Immature natural killer cell (primary cell): ENCODE data around the gene ANKAR. TPM values are rescaled to one million over a fixed set of nuclear protein-coding genes. Genes with fewer than 3 reads are reported as not detected.
A peak's percentile ranks its signal among the peaks of the same experiment; 100 is the strongest.

Source experiments
- DNase-seq, 3 donors: peaks; one replicate each; pipeline ENCODE4 v3.0.0; 2022; ENCODE audit warnings: mixed read lengths in 1 of 3
- H3K27ac Mint-ChIP-seq, 6 donors: one replicate each; pipeline ENCODE4 v1.8.0; 2020; ENCODE audit warnings: mixed read lengths in 6 of 6, mild to moderate bottlenecking in 5 of 6, inconsistent platforms in 4 of 6, moderate library complexity in 3 of 6
- H3K27me3 Mint-ChIP-seq, 3 donors: one replicate each; pipeline ENCODE4 v1.8.0; 2020 to 2021; ENCODE audit warnings: low read depth in 3 of 3, mild to moderate bottlenecking in 3 of 3, mixed read lengths in 3 of 3, moderate library complexity in 3 of 3, inconsistent platforms in 1 of 3
- H3K36me3 Mint-ChIP-seq, 3 donors: one replicate each; pipeline ENCODE4 v1.8.0; 2020; ENCODE audit warnings: mixed read lengths in 3 of 3, inconsistent platforms in 2 of 3, mild to moderate bottlenecking in 2 of 3
- H3K4me1 Mint-ChIP-seq, 2 donors: one replicate each; pipeline ENCODE4 v1.8.0; 2020; ENCODE audit warnings: inconsistent platforms in 2 of 2, mild to moderate bottlenecking in 2 of 2, mixed read lengths in 2 of 2, moderate library complexity in 1 of 2
- H3K4me3 Mint-ChIP-seq, 5 donors: one replicate each; pipeline ENCODE4 v1.8.0; 2020; ENCODE audit warnings: mild to moderate bottlenecking in 5 of 5, mixed read lengths in 5 of 5, inconsistent platforms in 3 of 5, moderate library complexity in 3 of 5
- H3K9me3 Mint-ChIP-seq, 6 donors: one replicate each; pipeline ENCODE4 v1.8.0; 2020; ENCODE audit warnings: mild to moderate bottlenecking in 6 of 6, mixed read lengths in 6 of 6, inconsistent platforms in 4 of 6, moderate library complexity in 3 of 6
- polyA plus RNA-seq, 3 donors: library from polyadenylated mRNA; unstranded; fragments of 300-500 nt; fragmentation: Illumina TruSeq; gene quantifications; one replicate each; pipeline ENCODE4 v1.2.3, GENCODE V29; 2021

Gene ANKAR
- 1 to 10 TPM; 5.7 to 9.2 (median 8.9) TPM for polyA plus RNA-seq

- Mint-ChIP-seq H3K4me1 (peaks cover 41 to 43% of the 10 kb centered on the region in 2 donors), H3K27ac (peak within 1 kb of the TSS; percentile 96 to 100 (median 99)), H3K36me3 (peaks cover 11 to 31% (median 23%) of the 10 kb centered on the region in 3 donors)
Observed at GRCh38 chr2:189674374-189675112, at the start of gene ANKAR. TSS of gene ANKAR (plus strand) at chr2:189674670. CDS start at chr2:189676491, 1,821 bp downstream.

GRCh38 chr2:189625636-189626035, 48.8 kb upstream of the ANKAR start:
- H3K27me3 Mint-ChIP-seq = peaks cover 0 to 6% (median under 1%) of the 10 kb centered on the region in 3 donors
- no peaks in the 10 kb centered on the region for H3K9me3 Mint-ChIP-seq
- H3K4me1 Mint-ChIP-seq = peaks cover 0 to 6% of the 10 kb centered on the region in 2 donors
- no peaks in the 10 kb centered on the region for H3K36me3 Mint-ChIP-seq
- H3K4me3 Mint-ChIP-seq = no peak overlapping the region
- no peak for DNase-seq
- H3K27ac Mint-ChIP-seq = no peak overlapping the region

More at GRCh38 chr2:189674374-189675112, at the start of gene ANKAR:
- peak; percentile 87 to 88 (median 87) for DNase-seq
- peak within 1 kb of the TSS; percentile 96 to 99 (median 97) for H3K4me3 Mint-ChIP-seq
- H3K9me3 Mint-ChIP-seq = peaks cover 0 to 4% (median 0%) of the 10 kb centered on the region in 6 donors
- H3K27me3 Mint-ChIP-seq = peaks cover 0 to 9% (median 8%) of the 10 kb centered on the region in 3 donors

DNA sequence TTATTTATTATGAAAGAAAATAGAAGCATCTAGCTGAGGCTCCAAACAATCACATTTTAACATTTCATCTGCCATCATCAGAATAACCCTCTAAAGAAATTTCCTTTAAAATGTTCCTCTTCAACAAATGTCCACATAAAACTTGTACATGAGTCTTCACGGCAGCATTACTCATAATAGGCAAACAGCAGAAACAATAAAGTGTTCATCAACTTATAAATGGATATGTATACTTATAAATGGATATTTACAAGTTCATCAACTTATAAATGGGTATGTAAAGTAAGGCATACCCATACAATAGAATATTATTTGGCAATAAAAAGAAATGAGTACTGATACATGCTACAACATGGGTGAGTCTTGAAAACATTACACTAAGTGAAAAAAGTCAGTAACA, 46.7 kb upstream of the ANKAR start:
- H3K36me3 Mint-ChIP-seq = no peaks in the 10 kb centered on the region
- H3K9me3 Mint-ChIP-seq = no peaks in the 10 kb centered on the region
- peaks cover 0 to 3% (median 2%) of the 10 kb centered on the region in 3 donors for H3K27me3 Mint-ChIP-seq
- H3K4me3 Mint-ChIP-seq = no peak overlapping the region
- DNase-seq = no peak
- H3K4me1 Mint-ChIP-seq = peaks cover 0 to 6% of the 10 kb centered on the region in 2 donors
- no peak overlapping the region for H3K27ac Mint-ChIP-seq

DNA sequence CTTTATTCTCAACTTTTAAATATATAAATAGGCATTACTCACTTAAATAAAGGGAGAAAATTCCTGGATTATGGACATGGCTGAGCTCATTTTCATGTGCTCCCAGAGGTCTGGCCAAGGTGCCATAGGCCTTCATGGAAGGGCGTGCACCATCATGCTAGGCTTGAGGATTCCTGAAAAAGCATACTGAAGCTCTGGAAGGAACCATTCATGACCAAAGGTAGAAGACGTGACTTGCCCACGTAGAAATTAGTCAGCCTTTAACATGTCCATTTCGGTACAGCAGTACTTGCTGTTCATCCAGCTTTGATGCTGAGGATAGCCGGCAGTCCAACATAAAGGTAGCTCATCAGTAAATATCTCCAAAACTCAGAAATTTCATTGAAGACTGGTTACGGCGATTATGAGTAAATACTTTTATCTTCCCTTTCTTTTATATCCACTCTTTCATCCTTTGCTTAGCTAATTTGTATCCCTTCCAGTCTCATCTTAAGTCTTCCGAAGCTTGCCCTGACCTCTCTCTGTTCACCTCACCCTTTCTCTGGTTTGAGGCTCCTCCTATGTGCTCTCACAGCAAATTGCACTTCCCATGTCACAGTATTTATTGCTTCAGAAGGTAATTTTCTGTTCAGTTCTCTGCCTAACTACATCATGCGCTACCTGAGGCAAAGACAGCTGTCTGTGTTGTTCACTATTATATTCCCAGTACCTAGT, 45.5 kb upstream of the ANKAR start:
- peaks cover 0 to 3% (median 2%) of the 10 kb centered on the region in 3 donors for H3K27me3 Mint-ChIP-seq
- no peak overlapping the region for H3K4me3 Mint-ChIP-seq
- no peaks in the 10 kb centered on the region for H3K36me3 Mint-ChIP-seq
- H3K9me3 Mint-ChIP-seq = no peaks in the 10 kb centered on the region
- H3K4me1 Mint-ChIP-seq = peaks cover 0 to 6% of the 10 kb centered on the region in 2 donors
- no peak overlapping the region for H3K27ac Mint-ChIP-seq
- DNase-seq = no peak

DNA sequence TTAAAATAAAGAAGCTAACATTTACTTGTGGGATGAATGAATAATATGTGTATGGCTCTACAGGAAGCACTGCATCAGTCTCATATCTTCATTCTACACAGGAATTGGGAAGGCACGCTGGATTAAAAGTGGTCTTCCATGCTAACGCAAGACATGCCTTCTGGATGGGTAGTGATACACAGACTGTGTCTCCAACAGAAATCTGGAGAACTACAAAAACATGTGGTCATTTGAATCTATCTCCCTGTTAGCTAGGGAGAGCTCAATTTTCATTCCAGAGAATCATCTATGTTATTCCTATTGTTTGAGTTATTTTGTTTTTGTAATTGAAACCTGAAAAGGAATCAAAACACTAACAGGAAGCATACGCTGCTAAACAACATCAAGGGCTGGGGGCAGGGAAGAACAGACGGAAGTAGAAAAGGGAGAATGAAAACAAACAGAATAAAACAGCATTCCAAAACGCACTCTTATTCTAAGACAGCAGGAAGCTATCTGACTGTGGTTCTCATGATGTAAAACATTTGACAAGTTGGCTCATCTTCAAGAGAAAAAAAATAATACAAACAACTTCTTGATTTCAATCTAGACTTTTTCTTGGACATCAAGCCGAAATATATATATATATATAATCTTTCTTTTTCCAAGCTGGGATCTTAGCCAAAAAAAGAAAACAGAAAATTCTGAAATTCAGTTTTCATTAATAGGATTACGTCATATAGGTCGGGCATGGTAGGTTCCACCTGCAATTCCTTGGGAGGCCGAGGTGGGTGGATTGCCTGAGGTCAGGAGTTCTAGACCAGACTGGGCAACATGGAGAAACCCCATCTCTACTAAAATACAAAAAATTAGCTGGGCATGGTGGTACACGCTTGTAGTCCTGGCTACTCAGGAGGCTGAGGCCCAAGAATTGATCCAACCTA, 44.7 kb upstream of the ANKAR start:
- H3K36me3 Mint-ChIP-seq = no peaks in the 10 kb centered on the region
- peaks cover 0 to 3% (median 2%) of the 10 kb centered on the region in 3 donors for H3K27me3 Mint-ChIP-seq
- no peak overlapping the region for H3K27ac Mint-ChIP-seq
- H3K9me3 Mint-ChIP-seq = no peaks in the 10 kb centered on the region
- H3K4me1 Mint-ChIP-seq = peaks cover 0 to under 1% of the 10 kb centered on the region in 2 donors
- no peak overlapping the region for H3K4me3 Mint-ChIP-seq
- DNase-seq = no peak

GRCh38 chr2:189631849-189632248, 42.6 kb upstream of the ANKAR start:
- Mint-ChIP-seq H3K36me3 (no peaks in the 10 kb centered on the region), H3K27me3 (peaks cover 0 to 3% (median 2%) of the 10 kb centered on the region in 3 donors), H3K27ac (no peak overlapping the region), H3K4me3 (no peak overlapping the region), H3K4me1 (no peaks in the 10 kb centered on the region), H3K9me3 (no peaks in the 10 kb centered on the region)
- DNase-seq = no peak

GRCh38 chr2:189633392-189633811, 41.1 kb upstream of the ANKAR start:
- Mint-ChIP-seq H3K9me3 (no peaks in the 10 kb centered on the region), H3K27ac (no peak overlapping the region), H3K36me3 (no peaks in the 10 kb centered on the region), H3K4me3 (no peak overlapping the region), H3K27me3 (peaks cover 0 to 3% (median 2%) of the 10 kb centered on the region in 3 donors), H3K4me1 (no peaks in the 10 kb centered on the region)
- DNase-seq = no peak

GRCh38 chr2:189635353-189635752, 39.1 kb upstream of the ANKAR start:
- no peaks in the 10 kb centered on the region for H3K4me1 Mint-ChIP-seq
- H3K9me3 Mint-ChIP-seq = no peaks in the 10 kb centered on the region
- no peak for DNase-seq
- H3K36me3 Mint-ChIP-seq = no peaks in the 10 kb centered on the region
- H3K4me3 Mint-ChIP-seq = no peak overlapping the region
- peaks cover 0 to 2% (median 0%) of the 10 kb centered on the region in 3 donors for H3K27me3 Mint-ChIP-seq
- no peak overlapping the region for H3K27ac Mint-ChIP-seq

DNA sequence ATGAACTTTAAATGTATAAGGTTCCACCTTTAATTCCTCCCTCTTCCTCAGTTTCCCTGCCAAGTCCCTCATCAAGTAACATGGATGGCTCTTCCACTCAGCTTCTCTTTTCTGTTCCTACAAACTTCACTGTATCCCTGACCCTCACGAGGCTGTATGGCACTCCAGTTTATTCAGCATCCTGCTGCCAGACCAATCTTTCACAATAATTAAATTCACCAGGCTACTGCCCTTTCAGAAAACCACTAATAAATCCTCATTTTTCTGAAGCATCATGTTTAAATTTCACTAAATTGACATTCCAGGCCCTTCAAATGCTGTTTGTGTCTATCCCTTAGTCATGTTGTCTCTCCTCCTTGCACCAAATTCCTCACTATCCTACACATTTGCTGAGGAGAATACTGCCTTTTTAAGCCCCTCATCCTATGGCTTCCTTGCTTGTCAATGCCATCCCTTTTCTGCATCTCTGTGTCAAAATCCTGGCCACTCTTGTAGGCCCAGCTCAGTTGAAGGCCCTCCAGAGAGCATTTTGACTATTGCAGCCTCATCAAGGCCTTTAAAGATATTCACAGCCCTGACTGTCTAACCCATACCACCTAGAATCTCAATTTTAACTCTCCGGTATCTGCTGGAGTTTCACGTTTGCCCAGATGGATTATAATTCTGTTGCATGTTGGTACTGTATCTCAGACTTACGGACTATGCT, 36.0 kb upstream of the ANKAR start:
- H3K36me3 Mint-ChIP-seq = peaks cover 0 to 4% (median 0%) of the 10 kb centered on the region in 3 donors
- H3K9me3 Mint-ChIP-seq = no peaks in the 10 kb centered on the region
- H3K27me3 Mint-ChIP-seq = no peaks in the 10 kb centered on the region
- DNase-seq = no peak
- no peaks in the 10 kb centered on the region for H3K4me1 Mint-ChIP-seq
- no peak overlapping the region for H3K4me3 Mint-ChIP-seq
- H3K27ac Mint-ChIP-seq = no peak overlapping the region

DNA sequence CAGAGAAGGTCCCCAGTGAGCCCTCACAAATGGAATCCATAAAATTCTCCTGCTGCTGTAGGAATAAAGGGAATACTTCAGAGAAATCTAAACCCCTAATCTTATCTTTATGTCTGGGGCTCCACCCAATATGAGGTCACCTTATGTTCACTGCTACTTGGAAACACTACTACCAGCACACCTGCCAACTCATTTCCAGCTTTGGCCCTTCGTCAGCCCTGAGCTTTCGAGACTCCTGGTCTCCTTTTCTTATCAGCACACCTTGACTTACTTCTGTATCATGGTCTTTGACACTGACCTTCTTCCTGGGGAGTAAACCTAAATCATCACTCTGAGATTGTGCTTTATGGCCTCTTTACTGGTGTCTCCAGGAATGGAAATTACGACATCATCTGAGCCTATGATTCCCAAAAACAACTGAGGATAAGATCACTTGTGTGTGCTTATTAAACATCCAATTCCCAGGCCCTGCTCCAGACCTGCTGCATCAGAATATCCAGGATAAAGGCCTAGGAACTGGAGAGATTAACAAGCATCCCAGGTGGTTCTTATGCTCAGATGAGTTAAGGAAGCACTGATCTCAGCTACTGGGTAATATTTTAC, 35.4 kb upstream of the ANKAR start:
- Mint-ChIP-seq H3K4me3 (no peak overlapping the region), H3K36me3 (peaks cover 0 to 4% (median 0%) of the 10 kb centered on the region in 3 donors), H3K27me3 (no peaks in the 10 kb centered on the region), H3K9me3 (no peaks in the 10 kb centered on the region), H3K27ac (peak overlapping the region in 1 of 6 donors; percentile 54), H3K4me1 (no peaks in the 10 kb centered on the region)
- DNase-seq = no peak

- Mint-ChIP-seq H3K9me3 (no peaks in the 10 kb centered on the region), H3K27ac (no peak overlapping the region), H3K4me1 (no peaks in the 10 kb centered on the region), H3K36me3 (peaks cover 0 to 4% (median 0%) of the 10 kb centered on the region in 3 donors), H3K27me3 (no peaks in the 10 kb centered on the region), H3K4me3 (no peak overlapping the region)
- no peak for DNase-seq
Observed at GRCh38 chr2:189641002-189641401, 33.5 kb upstream of the ANKAR start.

- DNase-seq = no peak
- Mint-ChIP-seq H3K4me3 (no peak overlapping the region), H3K4me1 (no peaks in the 10 kb centered on the region), H3K9me3 (no peaks in the 10 kb centered on the region), H3K27me3 (no peaks in the 10 kb centered on the region), H3K36me3 (peaks cover 0 to 4% (median 0%) of the 10 kb centered on the region in 3 donors), H3K27ac (no peak overlapping the region)
Observed at GRCh38 chr2:189641590-189641989, 32.9 kb upstream of the ANKAR start.

- Mint-ChIP-seq H3K4me1 (no peaks in the 10 kb centered on the region), H3K27ac (no peak overlapping the region), H3K36me3 (peaks cover 0 to 8% (median 0%) of the 10 kb centered on the region in 3 donors), H3K27me3 (peaks cover 0 to 3% (median 0%) of the 10 kb centered on the region in 3 donors), H3K9me3 (no peaks in the 10 kb centered on the region), H3K4me3 (no peak overlapping the region)
- DNase-seq = no peak
Observed at GRCh38 chr2:189646521-189646920, 27.9 kb upstream of the ANKAR start.
